CMK (cell line): Measurements from ENCODE around the gene GUCY1A1.
"Not testable (repeated sequence)": the region's sequence is repeated elsewhere in the genome, so short reads cannot be mapped to it uniquely, and the experiment has no call there.

Experiments
- DNase-seq: peaks from one replicate; pipeline ENCODE4 v3.0.0-alpha.2; 2010; ENCODE audit warnings: low read depth

GUCY1A1 gene, protein sequence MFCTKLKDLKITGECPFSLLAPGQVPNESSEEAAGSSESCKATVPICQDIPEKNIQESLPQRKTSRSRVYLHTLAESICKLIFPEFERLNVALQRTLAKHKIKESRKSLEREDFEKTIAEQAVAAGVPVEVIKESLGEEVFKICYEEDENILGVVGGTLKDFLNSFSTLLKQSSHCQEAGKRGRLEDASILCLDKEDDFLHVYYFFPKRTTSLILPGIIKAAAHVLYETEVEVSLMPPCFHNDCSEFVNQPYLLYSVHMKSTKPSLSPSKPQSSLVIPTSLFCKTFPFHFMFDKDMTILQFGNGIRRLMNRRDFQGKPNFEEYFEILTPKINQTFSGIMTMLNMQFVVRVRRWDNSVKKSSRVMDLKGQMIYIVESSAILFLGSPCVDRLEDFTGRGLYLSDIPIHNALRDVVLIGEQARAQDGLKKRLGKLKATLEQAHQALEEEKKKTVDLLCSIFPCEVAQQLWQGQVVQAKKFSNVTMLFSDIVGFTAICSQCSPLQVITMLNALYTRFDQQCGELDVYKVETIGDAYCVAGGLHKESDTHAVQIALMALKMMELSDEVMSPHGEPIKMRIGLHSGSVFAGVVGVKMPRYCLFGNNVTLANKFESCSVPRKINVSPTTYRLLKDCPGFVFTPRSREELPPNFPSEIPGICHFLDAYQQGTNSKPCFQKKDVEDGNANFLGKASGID

DNA sequence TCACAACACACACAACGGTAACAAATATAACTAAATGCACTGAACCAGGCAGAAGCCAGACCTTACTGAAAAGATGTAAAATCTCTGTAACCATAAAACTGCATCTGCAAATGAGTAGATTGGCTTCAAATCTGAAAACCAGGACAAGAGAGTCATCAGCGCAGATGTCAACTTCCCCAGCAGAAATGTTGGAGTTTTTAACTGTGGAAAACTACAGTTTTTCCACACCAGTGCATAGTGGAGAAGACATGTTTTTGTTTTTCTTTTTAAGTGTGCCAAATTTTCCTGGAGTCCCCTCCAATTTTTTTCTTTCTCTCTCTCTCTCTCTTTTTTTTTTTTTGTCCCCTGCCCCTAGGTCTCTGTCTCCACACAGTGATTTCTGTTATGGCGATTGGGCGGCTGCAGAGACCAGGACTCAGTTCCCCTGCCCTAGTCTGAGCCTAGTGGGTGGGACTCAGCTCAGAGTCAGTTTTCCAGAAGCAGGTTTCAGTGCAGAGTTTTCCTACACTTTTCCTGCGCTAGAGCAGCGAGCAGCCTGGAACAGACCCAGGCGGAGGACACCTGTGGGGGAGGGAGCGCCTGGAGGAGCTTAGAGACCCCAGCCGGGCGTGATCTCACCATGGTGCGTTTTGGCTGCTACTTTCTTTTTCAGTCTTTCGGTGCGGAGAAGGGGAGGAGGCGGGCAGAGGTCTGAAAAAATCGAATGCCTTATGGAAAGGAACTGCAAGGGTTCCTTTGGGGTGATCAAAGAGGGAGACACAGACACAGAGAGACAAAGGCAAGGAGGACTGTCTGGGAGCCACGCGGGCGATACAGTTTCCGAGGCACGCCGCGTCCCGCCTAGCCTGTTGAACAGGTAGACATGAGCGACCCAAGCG, at the start of gene GUCY1A1:
Gene GUCY1A1 (plus strand): TSS at position 505 of the 878 bp plus-strand sequence. CDS start 30,020 bp downstream, outside the sequence.
- no peak for DNase-seq

- no peak for DNase-seq
These were observed 49.4 kb upstream of the GUCY1A1 start for GRCh38 chr4:155617296-155617695.

DNA sequence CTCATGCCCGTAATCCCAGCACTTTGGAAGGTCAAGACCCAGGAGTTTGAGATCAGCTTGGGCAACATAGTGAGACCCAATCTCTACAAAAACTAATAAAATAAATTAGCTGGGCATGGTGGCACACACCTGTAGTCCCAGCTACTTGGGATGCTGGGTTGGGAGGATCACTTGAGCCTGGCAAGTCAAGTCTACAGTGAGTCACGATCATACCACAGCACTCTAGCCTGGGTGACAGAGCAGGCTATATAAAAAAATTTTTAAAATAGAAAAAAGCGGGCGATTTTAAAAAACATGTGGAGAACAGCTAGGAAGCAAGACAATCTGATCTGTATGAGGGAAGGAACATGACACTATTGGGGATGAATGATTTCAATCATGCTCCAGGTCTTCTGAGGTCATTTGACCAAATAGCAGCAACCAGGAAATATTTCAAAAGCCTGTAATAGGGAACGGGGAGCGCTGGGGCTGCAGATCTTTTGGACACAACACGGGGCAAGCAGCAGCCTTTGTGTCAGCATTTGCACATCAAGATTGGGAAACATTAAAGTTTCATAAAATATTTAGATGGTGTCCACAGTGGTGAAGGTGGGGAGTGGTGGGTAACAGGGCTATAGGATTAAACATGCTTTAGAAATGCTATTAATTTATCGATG, 48.3 kb upstream of the GUCY1A1 start:
- no peak for DNase-seq

DNA sequence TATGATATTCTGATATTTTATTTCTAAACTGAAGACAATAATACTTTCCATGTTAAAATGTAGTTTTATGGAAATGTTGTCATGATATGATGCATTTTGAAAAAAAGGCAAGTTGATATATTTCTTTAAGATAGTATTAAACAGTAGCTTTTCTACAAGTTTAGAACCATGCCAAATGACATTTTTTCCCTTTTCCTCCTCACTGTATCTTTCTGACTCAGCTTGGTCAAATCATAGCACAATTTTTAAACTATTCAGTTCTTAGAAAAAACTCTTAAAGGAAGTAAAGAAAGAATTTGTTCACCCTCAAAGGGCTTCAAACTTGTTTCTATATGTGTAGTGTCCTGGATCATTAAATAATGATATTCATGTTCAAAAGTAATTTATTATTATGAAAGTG, 46.0 kb upstream of the GUCY1A1 start:
- DNase-seq = no peak

GRCh38 chr4:155624478-155624877, 42.2 kb upstream of the GUCY1A1 start:
- no peak for DNase-seq

- DNase-seq = no peak
These were observed 40.1 kb upstream of the GUCY1A1 start for GRCh38 chr4:155626561-155626960.

DNA sequence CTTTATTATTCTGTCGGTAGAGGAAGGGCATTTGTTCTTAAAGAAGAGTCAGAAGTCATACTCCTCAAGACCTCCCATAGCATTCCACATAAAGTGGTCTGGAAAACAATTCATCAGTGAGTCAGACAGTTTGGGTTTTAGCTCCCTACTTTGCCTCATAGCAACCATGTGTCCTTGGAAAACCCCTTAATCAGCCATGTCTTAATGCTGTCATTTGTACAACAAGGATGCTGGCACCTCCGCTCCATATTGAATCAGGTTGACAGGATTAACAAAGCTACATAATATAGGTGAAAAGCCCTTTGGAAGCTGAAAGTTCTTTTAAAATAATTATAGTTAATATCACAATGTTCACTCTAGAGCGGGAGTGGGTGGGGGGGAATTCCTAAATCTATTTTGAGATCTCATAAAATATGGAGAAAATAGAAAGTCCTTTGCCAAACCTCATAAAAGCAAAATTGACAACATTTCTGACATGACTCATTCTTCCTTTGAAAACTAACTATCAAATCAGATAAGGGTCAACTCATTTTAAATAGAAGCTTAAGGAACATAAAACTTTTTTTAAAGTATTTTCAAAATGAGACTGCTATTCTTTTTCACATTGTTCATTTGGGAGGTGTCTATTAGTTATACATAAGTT, 37.3 kb upstream of the GUCY1A1 start:
- DNase-seq = no peak

GRCh38 chr4:155629956-155630355, 36.7 kb upstream of the GUCY1A1 start:
- no peak for DNase-seq

GRCh38 chr4:155632310-155632840, 34.3 kb upstream of the GUCY1A1 start:
- DNase-seq = no peak

GRCh38 chr4:155638195-155638965, 28.3 kb upstream of the GUCY1A1 start:
- DNase-seq = no peak

DNA sequence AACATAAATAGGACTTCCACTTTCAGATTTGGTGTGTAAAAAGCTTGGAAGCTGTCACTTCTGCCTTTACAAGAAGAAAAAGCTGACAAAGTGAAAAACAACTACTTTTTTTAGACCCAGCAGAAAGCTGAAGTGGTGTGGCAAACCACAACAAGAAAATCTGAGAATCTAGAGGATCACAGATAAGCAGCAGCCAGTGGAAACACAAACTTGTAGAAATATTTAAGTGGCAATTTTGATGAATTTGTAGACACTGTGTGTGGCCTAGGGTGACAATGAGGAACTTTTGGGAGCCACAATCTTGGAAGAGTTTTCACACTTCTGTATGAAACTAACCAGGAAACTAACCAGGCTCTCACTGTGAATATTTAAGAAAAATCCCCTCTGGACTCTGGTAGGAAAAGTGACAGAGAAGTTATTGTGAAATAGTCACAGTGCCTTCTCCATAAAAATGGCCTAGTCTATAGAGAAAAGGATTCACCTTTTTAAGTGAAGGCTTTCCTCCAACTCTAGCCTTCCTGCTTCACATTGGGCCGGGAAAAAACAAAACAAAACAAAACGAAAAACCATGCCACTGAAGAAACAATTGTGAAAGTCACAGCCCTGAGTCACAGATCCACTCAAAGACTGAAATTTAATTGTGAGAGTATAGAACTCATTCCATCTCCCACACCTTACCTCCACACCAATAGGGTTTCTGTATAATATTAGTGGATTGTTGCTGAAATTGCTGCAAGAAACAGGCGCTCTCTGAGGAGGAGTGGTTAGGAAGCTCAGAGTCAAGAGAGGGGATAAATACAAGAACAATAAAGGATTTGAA, 26.7 kb upstream of the GUCY1A1 start:
- DNase-seq = no peak

GRCh38 chr4:155640751-155641150, 25.9 kb upstream of the GUCY1A1 start:
- no peak for DNase-seq

DNA sequence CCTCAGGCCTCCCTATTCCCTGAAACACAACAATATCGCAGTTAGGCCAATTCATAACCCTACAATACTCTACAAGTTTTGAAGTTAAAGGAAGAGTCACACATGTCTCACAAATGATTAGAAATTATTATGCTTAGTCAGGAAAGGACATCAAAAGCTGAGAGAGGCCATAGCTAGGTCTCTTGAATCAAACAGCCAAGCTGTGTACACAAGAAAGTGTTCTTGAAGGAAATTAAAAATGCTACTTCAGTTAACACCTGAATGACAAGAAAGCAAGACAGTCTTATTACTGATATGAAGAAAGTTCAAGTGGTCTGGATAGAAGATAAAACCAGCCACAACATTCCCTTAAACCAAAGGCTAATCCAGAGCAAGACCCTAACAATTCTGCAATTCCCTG, 23.6 kb upstream of the GUCY1A1 start:
- DNase-seq = no peak

- DNase-seq = no peak
These were observed 20.6 kb upstream of the GUCY1A1 start for GRCh38 chr4:155646001-155646400.

- not testable (repeated sequence) for DNase-seq
These were observed 15.9 kb upstream of the GUCY1A1 start for GRCh38 chr4:155650785-155651184.

GRCh38 chr4:155653052-155653451, 13.6 kb upstream of the GUCY1A1 start:
- DNase-seq = no peak

- no peak for DNase-seq
These were observed 10.6 kb upstream of the GUCY1A1 start for GRCh38 chr4:155656025-155656424.

- DNase-seq = no peak
These were observed 9.5 kb upstream of the GUCY1A1 start for GRCh38 chr4:155657169-155657568.

GRCh38 chr4:155657985-155658680, 8.5 kb upstream of the GUCY1A1 start:
- no peak for DNase-seq
